Bone marrow (tissue), 2 donors: ENCODE measurements around the gene HVCN1.
A peak's percentile ranks its signal among the peaks of the same experiment; 100 is the strongest.
"Not testable (repeated sequence)": the region's sequence is repeated elsewhere in the genome, so short reads cannot be mapped to it uniquely, and the experiment has no call there.

Source experiments
- DNase-seq, 2 donors: peaks; one replicate each; lab custom pipeline; 2025; lab: John Stamatoyannopoulos, UW

Gene HVCN1

GRCh38 chr12:110688446-110689280 is at the start of gene HVCN1:
Gene HVCN1 (minus strand): TSS chr12:110689115. CDS start chr12:110683245, 5,870 bp downstream.
- DNase-seq, result peak in 1 of 2 donors; percentile 55

DNA sequence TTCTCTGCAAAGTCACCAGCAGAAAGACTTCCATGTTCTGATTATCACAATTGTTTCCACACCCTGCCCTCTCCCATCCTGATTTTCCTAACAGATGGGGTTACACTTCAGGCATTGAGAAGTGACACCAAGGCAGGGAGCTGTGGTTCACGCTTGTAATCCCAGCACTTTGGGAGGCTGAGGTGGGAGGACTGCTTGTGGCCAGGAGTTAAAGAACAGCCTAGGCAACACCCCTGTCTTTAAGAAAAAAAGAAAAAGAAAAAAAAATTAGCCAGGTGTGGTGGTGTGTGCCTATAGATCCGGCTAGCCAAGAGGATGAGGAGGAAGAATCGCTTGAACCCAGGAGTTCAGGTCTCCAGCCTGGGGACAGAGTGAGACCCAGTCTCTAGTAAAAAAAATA is 48.6 kb upstream of the HVCN1 start:
- no peak for DNase-seq

DNA sequence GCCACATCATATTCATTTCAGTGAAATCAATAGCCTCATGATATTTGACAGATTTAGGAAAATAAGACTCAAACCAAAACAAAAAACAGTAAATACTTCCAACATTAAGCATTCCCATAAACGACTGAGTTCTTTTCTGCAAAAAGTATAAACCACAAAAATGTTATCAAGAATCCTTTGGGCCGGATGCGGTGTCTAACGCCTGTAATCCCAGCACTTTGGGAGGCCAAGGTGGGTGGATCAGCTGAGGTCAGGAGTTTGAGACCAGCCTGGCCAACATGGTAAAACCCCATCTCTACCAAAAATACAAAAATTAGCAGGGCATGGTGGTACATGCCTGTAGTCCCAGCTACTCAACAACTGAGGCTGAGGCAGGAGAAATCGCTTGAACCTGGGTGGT is 48.1 kb upstream of the HVCN1 start:
- DNase-seq, result not testable (repeated sequence)

DNA sequence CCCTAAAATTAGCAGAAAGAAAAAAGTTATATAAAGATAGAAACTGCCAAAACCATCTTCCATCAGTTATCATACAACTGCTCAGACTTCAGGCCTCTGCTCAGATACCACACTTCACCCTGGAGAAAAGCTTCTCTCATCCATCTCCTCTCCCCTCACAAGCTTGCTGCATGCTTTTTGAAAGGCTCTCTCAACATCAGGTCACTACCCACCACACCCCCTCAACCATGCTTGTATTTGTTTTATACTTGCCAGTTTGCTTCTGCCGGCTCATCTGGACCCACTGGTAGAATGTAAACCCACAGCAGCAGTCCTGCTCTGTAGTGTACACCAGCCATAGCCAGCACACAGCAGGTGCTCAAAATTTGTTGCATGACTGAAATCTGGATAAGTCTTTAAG is 45.0 kb upstream of the HVCN1 start:
- no peak for DNase-seq

- DNase-seq, result no peak
Measured at GRCh38 chr12:110733089-110733715, 44.3 kb upstream of the HVCN1 start.

DNA sequence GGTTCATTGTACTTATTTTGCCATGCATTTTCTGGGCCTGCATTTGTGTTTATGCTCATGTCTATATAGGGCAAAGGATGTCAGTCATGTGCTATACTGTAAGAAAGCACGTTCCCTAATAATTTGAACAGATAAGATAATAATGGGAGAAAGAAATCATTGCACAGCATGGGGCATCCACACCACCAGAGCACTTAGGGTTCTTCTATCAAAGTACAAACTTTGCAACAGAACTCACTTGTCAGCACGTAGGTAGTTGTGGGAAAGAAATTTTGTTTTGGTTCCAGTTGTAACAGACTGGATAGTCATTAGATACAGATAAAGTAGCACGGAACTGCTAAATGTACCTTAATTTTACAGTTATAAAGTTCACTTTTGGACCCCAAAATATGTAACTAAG is 43.7 kb upstream of the HVCN1 start:
- DNase-seq, result no peak

- no peak for DNase-seq
Measured at GRCh38 chr12:110731479-110731878, 42.6 kb upstream of the HVCN1 start.

GRCh38 chr12:110728628-110729027 is 39.7 kb upstream of the HVCN1 start:
- no peak for DNase-seq

- DNase-seq, result no peak
Measured at GRCh38 chr12:110726708-110727369, 37.9 kb upstream of the HVCN1 start.

DNA sequence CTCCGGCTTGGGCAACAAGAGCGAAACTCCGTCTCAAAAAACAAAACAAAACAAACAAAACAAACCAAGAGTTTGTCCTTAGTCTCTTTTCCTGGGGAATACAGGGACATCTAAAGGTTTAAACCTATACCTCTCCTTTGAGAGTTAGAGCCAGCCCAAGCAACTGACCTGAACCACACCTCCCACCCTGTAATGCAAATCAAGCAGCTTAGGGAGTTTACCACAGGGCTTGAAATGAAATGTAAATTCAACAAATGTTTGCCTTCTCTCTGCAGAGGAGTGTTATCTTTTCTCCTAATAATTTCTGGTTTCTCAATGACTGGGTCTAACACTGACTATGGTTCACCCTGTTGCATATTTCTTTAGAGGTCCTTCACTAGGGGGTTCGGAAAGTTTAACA is 37.1 kb upstream of the HVCN1 start:
- no peak for DNase-seq

DNA sequence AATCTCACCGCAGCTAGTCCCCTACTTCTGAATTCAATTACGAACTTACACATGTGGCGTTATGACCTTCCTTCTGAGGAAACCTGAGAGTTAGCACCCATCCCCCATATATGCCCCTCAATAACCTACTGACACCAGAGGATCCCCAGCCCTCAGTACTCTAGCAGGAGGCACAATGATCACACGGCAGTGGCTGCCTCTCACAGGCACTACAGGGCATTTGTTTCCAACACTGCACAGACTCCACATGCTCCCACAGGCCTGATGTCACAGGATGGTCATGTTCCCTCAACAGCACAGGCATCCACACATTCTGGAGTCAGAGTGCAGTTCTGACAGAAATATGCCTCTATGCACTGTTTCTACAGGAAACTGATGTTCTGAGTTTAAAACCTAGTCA is 36.4 kb upstream of the HVCN1 start:
- no peak for DNase-seq

DNA sequence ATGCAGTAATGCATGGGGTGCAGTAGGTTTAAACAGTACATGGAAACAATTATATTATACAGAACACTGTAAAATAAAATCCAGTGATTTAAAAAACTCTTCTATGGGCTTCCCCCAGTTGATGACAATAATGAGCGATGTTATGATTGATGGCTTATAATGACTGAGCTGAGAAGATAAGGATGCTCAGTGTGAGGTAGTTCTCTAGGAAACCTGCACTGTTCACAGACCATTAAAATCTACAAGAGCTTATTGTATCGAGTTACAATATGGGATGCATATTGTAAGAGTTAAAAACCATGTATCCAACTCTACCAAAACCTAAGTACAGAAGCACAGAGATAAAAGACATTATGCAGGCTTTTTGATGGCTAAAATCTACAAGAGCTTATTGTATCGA is 34.0 kb upstream of the HVCN1 start:
- DNase-seq, result not testable (repeated sequence)

DNA sequence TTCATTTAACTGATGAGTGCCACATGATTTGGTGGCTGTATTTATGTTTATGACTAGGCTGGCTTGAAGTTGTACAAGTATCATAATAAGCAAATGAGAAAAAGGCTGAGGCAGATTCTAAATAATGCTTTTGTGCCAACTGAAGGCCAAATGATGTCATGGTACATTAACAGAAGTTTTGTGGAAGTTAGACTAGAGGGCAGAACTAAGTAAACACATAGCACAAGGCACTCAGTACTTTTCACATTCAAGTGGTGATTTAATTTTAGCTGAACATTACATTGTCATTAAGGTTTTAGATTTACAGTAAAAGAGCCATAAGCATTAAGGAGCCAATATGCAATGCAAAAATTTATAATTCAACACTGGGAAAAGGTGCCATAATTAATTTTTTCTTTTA is 32.7 kb upstream of the HVCN1 start:
- no peak for DNase-seq

DNA sequence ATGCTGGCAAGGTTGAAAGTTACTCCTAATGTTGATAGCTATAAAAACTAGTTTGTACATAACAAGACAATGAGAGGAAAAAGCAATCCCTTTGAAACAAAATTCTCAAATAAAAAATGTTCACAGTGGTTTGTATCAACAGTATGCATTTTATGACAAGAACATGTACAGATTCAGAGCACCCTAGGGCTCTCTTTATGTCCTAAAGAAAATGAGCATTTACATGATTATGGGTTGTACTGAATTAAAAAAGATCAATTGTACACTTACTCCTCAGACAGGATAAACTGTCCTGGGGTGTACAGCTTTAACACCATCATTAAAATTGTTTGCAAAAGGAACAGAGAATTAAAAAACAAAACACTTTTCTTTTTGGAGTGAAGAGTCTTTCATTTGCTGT is 31.6 kb upstream of the HVCN1 start:
- no peak for DNase-seq

GRCh38 chr12:110718222-110718908 is 29.4 kb upstream of the HVCN1 start:
- DNase-seq, result no peak

DNA sequence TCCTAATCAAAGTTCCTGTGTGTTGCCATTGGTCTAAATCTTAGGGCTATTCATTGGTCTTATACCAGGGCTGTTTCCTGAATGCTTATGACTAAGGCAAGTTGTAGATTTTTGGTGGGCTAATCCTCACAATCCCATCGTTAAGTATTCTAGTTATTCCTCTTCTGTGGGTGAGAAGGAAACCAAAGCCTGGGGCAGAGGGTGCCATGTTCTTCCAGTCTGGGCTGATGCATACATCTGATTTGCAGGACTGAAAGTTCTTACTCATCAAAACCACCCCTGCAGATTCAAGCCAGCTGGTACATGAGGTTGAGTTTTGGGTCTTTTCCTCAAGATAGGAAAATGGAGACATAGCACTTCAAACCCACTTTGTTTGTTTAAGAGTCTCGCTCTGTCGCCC is 28.1 kb upstream of the HVCN1 start:
- no peak for DNase-seq

DNA sequence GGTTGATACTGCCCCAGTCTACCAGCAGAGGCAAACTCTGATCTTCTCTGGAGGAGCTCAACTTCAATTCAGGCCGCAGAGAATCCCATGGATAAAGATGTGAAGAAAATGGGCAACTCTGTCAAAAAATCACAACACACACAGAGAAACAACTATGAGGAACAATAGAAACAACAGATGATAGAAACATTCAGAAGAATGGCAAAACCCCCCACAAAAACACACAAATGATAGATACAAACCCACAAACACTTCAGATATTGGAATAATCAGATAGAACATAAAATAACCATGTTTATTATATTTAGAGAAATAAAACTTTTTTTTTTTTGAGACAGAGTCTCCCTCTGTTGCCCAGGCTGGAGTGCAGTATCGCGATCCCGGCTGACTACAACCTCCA is 20.0 kb upstream of the HVCN1 start:
- no peak for DNase-seq

DNA sequence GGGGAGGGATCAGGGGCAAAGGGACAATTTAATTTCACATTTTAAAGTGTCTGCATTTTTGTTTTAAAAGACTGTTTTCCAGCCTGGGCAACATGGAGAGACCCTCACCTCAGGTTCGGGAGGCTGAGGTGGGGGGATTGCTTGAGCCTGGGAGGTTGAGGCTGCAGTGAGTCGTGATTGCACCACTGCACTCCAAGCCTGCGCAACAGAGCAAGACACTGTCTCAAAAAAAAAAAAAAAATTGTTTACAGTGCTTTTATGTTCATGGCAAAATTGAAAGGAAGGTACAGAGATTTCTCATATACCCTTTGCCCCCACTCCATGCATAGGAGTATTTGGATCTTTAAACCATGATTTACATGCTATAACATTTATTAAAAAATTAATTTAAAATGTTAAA is 16.4 kb upstream of the HVCN1 start:
- no peak for DNase-seq

DNA sequence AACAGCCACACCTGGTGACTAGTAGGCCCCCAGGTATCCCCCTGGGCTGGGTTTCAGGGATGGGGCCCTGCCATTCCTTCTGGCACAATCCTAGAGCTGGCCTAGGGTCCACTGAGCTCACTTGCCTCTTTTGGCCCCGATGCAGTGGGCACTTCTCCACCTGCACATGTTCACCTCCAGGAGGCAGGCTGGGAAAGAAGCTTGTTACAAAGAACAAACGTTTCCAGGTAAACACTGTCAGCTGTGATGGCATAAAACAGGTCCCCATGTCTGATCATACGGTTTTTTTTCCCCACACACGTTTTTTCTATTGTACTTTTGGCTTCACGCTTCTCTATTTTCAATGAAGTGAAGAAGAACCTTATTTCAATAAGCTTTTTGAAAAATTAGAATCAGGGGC is 15.8 kb upstream of the HVCN1 start:
- no peak for DNase-seq

GRCh38 chr12:110704231-110704630 is 15.3 kb upstream of the HVCN1 start:
- DNase-seq, result no peak

DNA sequence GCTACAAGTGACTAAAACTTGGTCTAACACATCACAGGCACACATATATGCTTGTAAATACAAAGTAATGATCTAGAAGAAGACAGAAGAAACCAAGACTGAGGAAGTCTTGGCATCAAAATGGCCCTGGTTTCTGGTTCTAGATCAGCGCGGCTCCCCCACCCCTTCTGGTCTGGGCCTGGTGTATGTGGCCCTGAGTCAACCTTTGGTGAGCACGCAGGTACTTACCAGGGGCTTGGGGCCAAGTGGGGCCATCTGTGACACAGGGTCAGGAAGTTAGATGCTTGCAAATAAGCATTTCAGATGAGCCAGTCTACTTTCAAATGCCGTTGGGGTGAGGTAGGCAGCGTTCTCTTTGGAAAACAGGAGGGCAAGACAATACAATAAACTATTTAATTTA is 13.2 kb upstream of the HVCN1 start:
- DNase-seq, result no peak

GRCh38 chr12:110699591-110700445 is 10.9 kb upstream of the HVCN1 start:
- DNase-seq, result no peak
